Mucosa of descending colon (tissue), 3 donors: ENCODE results near the gene CACNA2D3. TPM values are rescaled to one million over a fixed set of nuclear protein-coding genes. Genes with fewer than 3 reads are reported as not detected.
A peak's percentile ranks its signal among the peaks of the same experiment; 100 is the strongest.

Experiments
- ATAC-seq: fragments of 200-7000 bp; cut with Tn5 transposase; one replicate; pipeline ENCODE4 v1.9.1; 2020; ENCODE audit warnings: mild to moderate bottlenecking, moderate library complexity
- DNase-seq, 3 donors: peaks; one replicate each; pipeline ENCODE4 v3.0.0-alpha.2; 2020
- H3K36me3 ChIP-seq: fragments of 200-600 bp; one replicate; pipeline ENCODE4 v1.8.0; 2021; ENCODE audit warnings: low read depth, mild to moderate bottlenecking
- H3K4me1 ChIP-seq: fragments of 200-600 bp; one replicate; pipeline ENCODE4 v1.8.0; 2021; ENCODE audit warnings: low read depth, mild to moderate bottlenecking
- H3K4me3 ChIP-seq: fragments of 200-600 bp; one replicate; pipeline ENCODE4 v1.8.0; 2021; ENCODE audit warnings: mild to moderate bottlenecking
- H3K9me3 ChIP-seq: fragments of 200-600 bp; one replicate; pipeline ENCODE4 v1.8.0; 2021; ENCODE audit warnings: mild to moderate bottlenecking
- intact Hi-C, 2 donors: fragments of 100-400 bp; cut with DNase I in 1 of 2; cut with micrococcal nuclease in 1 of 2; formaldehyde crosslinking; loops; one replicate each; pipeline versions ENCODE4 v1.11.0 to v1.11.1; 2022; cut with DNase I, micrococcal nuclease
- total RNA-seq, 3 donors: library from RNA; stranded (reverse); fragmentation: NEBNext Ultra II Directional in 2 of 3; extraction: Animal tissue kit (Norgen Biotek cat#: 25700) in 2 of 3; gene quantifications; one replicate each; pipeline versions ENCODE4 v1.2.1 to v1.2.4, GENCODE V29; 2021 to 2023
- TF ChIP-seq, protein P1 (sequence below): fragments of 200-600 bp; IDR thresholded peaks from one replicate; pipeline ENCODE4 v1.8.0; 2022; ENCODE audit warnings: antibody characterized with exemption, mild to moderate bottlenecking
- donor health status: DM: no; HTN: no; CAD: no; lungs with moderate emphysema.
- donor health status: DM: no; HTN: no; CAD: no.
- donor health status: DM: no; HTN: yes; CAD: no.

The CACNA2D3 gene
- total RNA-seq, 3 donors from 2014 or later: 0.34 to 3.5 (median 0.55) TPM

DNA sequence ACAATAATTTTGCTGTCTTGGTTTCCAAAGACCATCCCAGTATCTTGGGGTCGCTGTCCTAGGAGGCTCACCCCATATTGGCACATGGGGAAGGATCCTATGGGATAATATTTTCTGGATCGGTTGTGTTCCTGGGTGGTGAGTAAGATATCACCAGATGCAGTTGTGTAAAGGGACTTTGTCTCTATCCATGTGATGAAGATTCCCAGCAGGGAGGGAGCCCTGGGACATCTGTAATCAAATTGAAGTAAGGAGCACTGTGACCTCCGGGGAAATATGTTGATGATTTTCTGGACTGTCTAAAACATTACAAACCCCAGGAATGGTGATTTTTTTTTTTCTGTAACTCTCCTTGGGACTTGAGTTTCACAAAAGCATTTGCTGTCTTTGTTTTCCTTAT, 841.7 kb downstream of the CACNA2D3 start:
- no peaks in the 10 kb centered on the region for H3K4me1 ChIP-seq
- H3K4me3 ChIP-seq: no peak overlapping the region
- TF ChIP-seq, protein P1, sequence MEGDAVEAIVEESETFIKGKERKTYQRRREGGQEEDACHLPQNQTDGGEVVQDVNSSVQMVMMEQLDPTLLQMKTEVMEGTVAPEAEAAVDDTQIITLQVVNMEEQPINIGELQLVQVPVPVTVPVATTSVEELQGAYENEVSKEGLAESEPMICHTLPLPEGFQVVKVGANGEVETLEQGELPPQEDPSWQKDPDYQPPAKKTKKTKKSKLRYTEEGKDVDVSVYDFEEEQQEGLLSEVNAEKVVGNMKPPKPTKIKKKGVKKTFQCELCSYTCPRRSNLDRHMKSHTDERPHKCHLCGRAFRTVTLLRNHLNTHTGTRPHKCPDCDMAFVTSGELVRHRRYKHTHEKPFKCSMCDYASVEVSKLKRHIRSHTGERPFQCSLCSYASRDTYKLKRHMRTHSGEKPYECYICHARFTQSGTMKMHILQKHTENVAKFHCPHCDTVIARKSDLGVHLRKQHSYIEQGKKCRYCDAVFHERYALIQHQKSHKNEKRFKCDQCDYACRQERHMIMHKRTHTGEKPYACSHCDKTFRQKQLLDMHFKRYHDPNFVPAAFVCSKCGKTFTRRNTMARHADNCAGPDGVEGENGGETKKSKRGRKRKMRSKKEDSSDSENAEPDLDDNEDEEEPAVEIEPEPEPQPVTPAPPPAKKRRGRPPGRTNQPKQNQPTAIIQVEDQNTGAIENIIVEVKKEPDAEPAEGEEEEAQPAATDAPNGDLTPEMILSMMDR: no peak
- DNase-seq (no peak), ATAC-seq (no peak)
- no peaks in the 10 kb centered on the region for H3K9me3 ChIP-seq
- intact Hi-C loops: no loop called here
- H3K36me3 ChIP-seq: no peaks in the 10 kb centered on the region

- intact Hi-C loops: no loop called here
- Histone ChIP-seq H3K4me1 (no peaks in the 10 kb centered on the region), H3K36me3 (no peaks in the 10 kb centered on the region), H3K9me3 (no peaks in the 10 kb centered on the region), H3K4me3 (no peak overlapping the region)
- ATAC-seq: no peak
- TF ChIP-seq, protein P1: no peak
- DNase-seq: no peak
Measured at GRCh38 chr3:54965746-54966145, 843.4 kb downstream of the CACNA2D3 start.

DNA sequence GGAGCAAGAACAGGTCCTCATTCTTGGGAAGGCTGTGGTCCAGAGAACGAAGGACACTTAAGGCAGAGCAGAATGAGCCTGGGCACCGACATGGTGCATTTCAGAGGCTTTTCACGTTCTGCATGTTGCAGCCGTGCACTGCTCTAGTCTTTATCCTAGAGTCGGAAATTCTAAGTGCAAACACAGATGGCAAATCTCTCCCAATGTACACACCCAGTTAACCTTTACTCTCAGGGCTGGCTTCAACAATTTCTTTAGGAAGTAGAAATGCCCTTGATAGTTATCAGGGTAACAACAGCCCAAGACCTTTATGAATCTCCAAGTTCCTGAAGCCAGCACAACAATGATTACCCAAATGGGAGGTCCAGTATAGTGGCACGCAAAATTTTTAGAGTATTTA, 844.6 kb downstream of the CACNA2D3 start:
- intact Hi-C loops: no loop called here
- Histone ChIP-seq H3K36me3 (no peaks in the 10 kb centered on the region), H3K9me3 (no peaks in the 10 kb centered on the region), H3K4me3 (no peak overlapping the region), H3K4me1 (no peaks in the 10 kb centered on the region)
- DNase-seq: peak in 1 of 3 donors; percentile 21
- ATAC-seq: peak; percentile 89
- TF ChIP-seq, protein P1: no peak

GRCh38 chr3:54967731-54968161, 845.4 kb downstream of the CACNA2D3 start:
- H3K4me3 ChIP-seq: no peak overlapping the region
- ATAC-seq: no peak
- intact Hi-C loops: no loop called here
- no peaks in the 10 kb centered on the region for H3K4me1 ChIP-seq
- no peaks in the 10 kb centered on the region for H3K9me3 ChIP-seq
- TF ChIP-seq, protein P1: no peak
- no peaks in the 10 kb centered on the region for H3K36me3 ChIP-seq
- DNase-seq: no peak

DNA sequence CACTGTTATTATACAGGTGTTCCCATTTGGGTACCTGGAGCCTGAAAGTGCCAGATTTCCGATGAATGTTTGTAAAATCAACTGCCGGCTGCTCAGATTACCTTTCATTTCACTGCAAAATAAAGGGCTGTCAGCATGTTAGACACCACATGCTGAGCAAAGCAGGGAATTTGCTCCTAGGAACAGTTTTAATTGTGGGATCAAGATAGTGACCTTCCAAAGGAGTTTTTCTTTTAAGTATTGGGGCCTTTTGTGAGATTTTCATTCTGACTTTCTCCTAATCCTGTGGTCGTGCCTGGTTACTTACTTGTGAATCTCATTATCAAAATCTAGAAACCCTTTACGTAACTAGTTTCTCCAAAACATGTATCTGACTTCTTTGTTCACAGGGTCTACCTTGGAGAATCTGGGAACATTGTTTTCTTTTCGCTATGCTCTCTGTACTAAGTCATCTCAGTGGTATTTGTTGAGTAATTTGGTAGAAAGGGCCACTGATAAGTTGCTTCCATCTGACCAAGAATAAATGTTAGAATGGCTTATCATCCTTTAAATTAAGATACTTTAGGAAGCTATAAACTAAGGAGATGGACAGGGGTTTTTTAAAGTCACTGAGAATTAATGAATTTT, 846.3 kb downstream of the CACNA2D3 start:
- Histone ChIP-seq H3K4me1 (no peaks in the 10 kb centered on the region), H3K36me3 (no peaks in the 10 kb centered on the region), H3K9me3 (no peaks in the 10 kb centered on the region), H3K4me3 (no peak overlapping the region)
- no peak for ATAC-seq
- intact Hi-C loops: no loop called here
- TF ChIP-seq, protein P1: no peak
- DNase-seq: no peak

- H3K9me3 ChIP-seq: no peaks in the 10 kb centered on the region
- TF ChIP-seq, protein P1: no peak
- H3K4me3 ChIP-seq: no peak overlapping the region
- intact Hi-C loops: no loop called here
- peak; percentile 78 for ATAC-seq
- no peaks in the 10 kb centered on the region for H3K4me1 ChIP-seq
- DNase-seq: peak in 1 of 3 donors; percentile 27
- no peaks in the 10 kb centered on the region for H3K36me3 ChIP-seq
Measured at GRCh38 chr3:54969652-54970051, 847.3 kb downstream of the CACNA2D3 start.
